SK-N-SH (cell line): Measurements from ENCODE around the gene NAA40. TPM values are rescaled to one million over a fixed set of nuclear protein-coding genes. Genes with fewer than 3 reads are reported as not detected.

Experiments used
- CTCF ChIA-PET: fragments of 300-600, 350-600 bp; formaldehyde crosslinking; extraction: SDS; loops from one replicate; lab custom pipeline; 2021; lab: Yijun Ruan, JAX
- POLR2A ChIA-PET: fragments of 350-600 bp; sonication (Branson Sonifier 250); formaldehyde crosslinking; extraction: SDS; loops from one replicate; lab custom pipeline; 2020; ENCODE audit warnings: antibody characterized with exemption, inconsistent platforms; lab: Yijun Ruan, JAX
- DNase-seq: peaks from one replicate; pipeline ENCODE4 v3.0.0; 2012
- H2AFZ ChIP-seq: fragments of 200-600 bp; sonication (generic); 2 replicates; pipeline ENCODE4 v1.8.1; 2016; ENCODE audit warnings: antibody characterized with exemption, mild to moderate bottlenecking, low read depth
- H3F3A ChIP-seq: fragments of 200-600 bp; sonication (generic); replicated peaks from 2 replicates; pipeline ENCODE3; 2016; ENCODE audit warnings: antibody characterized with exemption, mild to moderate bottlenecking; ENCODE audit not compliant: insufficient read depth
- H3K27ac ChIP-seq, 2 experiments: fragments of 200-500 bp in 1 of 2; fragments of 200-600 bp in 1 of 2; sonication (Bioruptor generic) in 1 of 2; sonication (generic), shearing (Covaris generic) in 1 of 2; 2 replicates each; pipeline versions ENCODE4 v1.5.1 to v1.6.1; 2014 to 2016; ENCODE audit warnings: low read depth in 2 of 2, inconsistent platforms in 1 of 2, low read length in 1 of 2, mild to moderate bottlenecking in 1 of 2, mixed read lengths in 1 of 2
- H3K27me3 ChIP-seq: fragments of 200-600 bp; sonication (generic), shearing (Covaris generic); 2 replicates; pipeline ENCODE4 v1.6.1; 2016; ENCODE audit warnings: mixed run types; ENCODE audit not compliant: insufficient read depth
- H3K36me3 ChIP-seq, 2 experiments: fragments of 200-500 bp in 1 of 2; fragments of 200-600 bp in 1 of 2; sonication (Bioruptor generic) in 1 of 2; sonication (generic) in 1 of 2; replicated peaks in 1 of 2; 2 replicates each; pipeline versions ENCODE3 to v1.5.1; 2014 to 2016; ENCODE audit warnings: low read length in 1 of 2, mild to moderate bottlenecking in 1 of 2; ENCODE audit not compliant: insufficient read depth in 2 of 2, control insufficient read depth in 1 of 2
- H3K4me1 ChIP-seq, 2 experiments: fragments of 200-500 bp in 1 of 2; fragments of 200-600 bp in 1 of 2; sonication (Bioruptor generic) in 1 of 2; sonication (generic), shearing (Covaris generic) in 1 of 2; 2 replicates each; pipeline versions ENCODE4 v1.5.1 to v1.6.1; 2014 to 2016; ENCODE audit warnings: low read depth in 1 of 2, low read length in 1 of 2, mixed run types in 1 of 2; ENCODE audit not compliant: insufficient read depth in 2 of 2, control insufficient read depth in 1 of 2
- H3K4me2 ChIP-seq: fragments of 200-600 bp; sonication (generic), shearing (Covaris generic); 2 replicates; pipeline ENCODE4 v1.6.1; 2017; ENCODE audit warnings: mixed run types
- H3K4me3 ChIP-seq, 2 experiments: fragments of 200-500 bp in 1 of 2; fragments of 200-600 bp in 1 of 2; sonication (Bioruptor generic) in 1 of 2; sonication (generic), shearing (Covaris generic) in 1 of 2; 2 replicates each; pipeline versions ENCODE4 v1.5.1 to v1.8.1; 2014 to 2016; ENCODE audit warnings: low read depth in 2 of 2, inconsistent platforms in 1 of 2, low read length in 1 of 2, mild to moderate bottlenecking in 1 of 2, mixed read lengths in 1 of 2, moderate library complexity in 1 of 2
- H3K79me2 ChIP-seq: fragments of 200-600 bp; sonication (generic); 2 replicates; pipeline ENCODE4 v1.8.1; 2017; ENCODE audit warnings: mild to moderate bottlenecking; ENCODE audit not compliant: insufficient read depth
- H3K9ac ChIP-seq: fragments of 200-600 bp; sonication (generic); 2 replicates; pipeline ENCODE4 v1.6.1; 2017; ENCODE audit warnings: mixed run types
- H3K9me2 ChIP-seq: fragments of 200-600 bp; sonication (generic); 2 replicates; pipeline ENCODE4 v1.6.1; 2017; ENCODE audit warnings: mixed run types
- H3K9me3 ChIP-seq: fragments of 200-600 bp; sonication (generic); 2 replicates; pipeline ENCODE4 v1.6.1; 2017; ENCODE audit warnings: mixed run types, mild to moderate bottlenecking, moderate library complexity
- H4K20me1 ChIP-seq: fragments of 200-600 bp; sonication (generic); 2 replicates; pipeline ENCODE4 v1.6.1; 2017; ENCODE audit warnings: mild to moderate bottlenecking, mixed run types; ENCODE audit not compliant: insufficient read depth
- ELF1 ChIP-seq: IDR thresholded peaks from 2 replicates; pipeline ENCODE4 v1.4.0; 2012
- EP300 ChIP-seq, 2 experiments: IDR thresholded peaks; 2 replicates each; pipeline versions ENCODE4 v1.4.0 to v1.6.1; 2012; ENCODE audit warnings: borderline replicate concordance in 1 of 2, low read depth in 1 of 2, low read length in 1 of 2
- EZH2phosphoT487 ChIP-seq: fragments of 200-600 bp; sonication (generic); IDR thresholded peaks from 2 replicates; pipeline ENCODE4 v1.6.1; 2017; ENCODE audit warnings: low read depth, mixed run types, mild to moderate bottlenecking, antibody characterized with exemption, moderate library complexity, borderline replicate concordance
- FOSL2 ChIP-seq: IDR thresholded peaks from 2 replicates; pipeline ENCODE4 v1.4.0; 2012; ENCODE audit warnings: low read depth, mild to moderate bottlenecking, moderate library complexity, borderline replicate concordance
- FOXJ3 ChIP-seq: sonication (generic); formaldehyde crosslinking; IDR thresholded peaks from 2 replicates; pipeline ENCODE4 v1.5.1; 2020; ENCODE audit warnings: mild to moderate bottlenecking, missing genetic modification reagents
- FOXM1 ChIP-seq: IDR thresholded peaks from 2 replicates; pipeline ENCODE4 v1.4.0; 2012; ENCODE audit warnings: low read depth, mild to moderate bottlenecking
- JUND ChIP-seq: IDR thresholded peaks from 2 replicates; pipeline ENCODE4 v1.4.0; 2012
- POLR2AphosphoS5 ChIP-seq: IDR thresholded peaks from 2 replicates; pipeline ENCODE4 v1.6.1; 2012; ENCODE audit warnings: low read depth, low read length
- RAD21 ChIP-seq: IDR thresholded peaks from 2 replicates; pipeline ENCODE4 v1.6.1; 2012; ENCODE audit warnings: mild to moderate bottlenecking, low read length
- RCOR1 ChIP-seq: fragments of 150-350 bp; IDR thresholded peaks from 2 replicates; pipeline ENCODE4 v1.6.1; 2017; ENCODE audit warnings: antibody characterized with exemption, low read length
- SMC3 ChIP-seq: IDR thresholded peaks from 2 replicates; pipeline ENCODE4 v1.6.1; 2012; ENCODE audit warnings: low read depth, low read length, improper control_type of control experiment
- TCF12 ChIP-seq: IDR thresholded peaks from 2 replicates; pipeline ENCODE4 v1.4.0; 2012
- WGBS: methylation state at CpG from one replicate; pipeline ENCODE4 v1.1.6; 2017; ENCODE audit warnings: low lambda C conversion rate; 5-methylcytosine and 5-hydroxymethylcytosine counted together
- polyA plus RNA-seq, 3 experiments: library from polyadenylated mRNA; depleted of rRNA; stranded (reverse); fragments of >200 nt; gene quantifications; 2 replicates each; pipeline ENCODE4 v1.2.3, GENCODE V29; 2012
- TF ChIP-seq, protein P1 (sequence below): fragments of 200-600 bp; sonication (generic); IDR thresholded peaks from 2 replicates; pipeline ENCODE4 v1.6.1; 2017; ENCODE audit warnings: antibody characterized with exemption, mild to moderate bottlenecking, moderate library complexity
- TF ChIP-seq, protein P2 (sequence below): IDR thresholded peaks from 2 replicates; pipeline ENCODE4 v1.4.0; 2012; ENCODE audit warnings: low read depth
- TF ChIP-seq, protein P3 (sequence below): fragments of 150-350 bp; IDR thresholded peaks from 2 replicates; pipeline ENCODE4 v1.6.1; 2017; ENCODE audit warnings: antibody characterized with exemption, low read length, low read depth, borderline replicate concordance
- TF ChIP-seq, protein P4 (sequence below): IDR thresholded peaks from 2 replicates; pipeline ENCODE4 v1.4.0; 2012; ENCODE audit warnings: low read depth, borderline replicate concordance
- TF ChIP-seq, protein P5 (sequence below): IDR thresholded peaks from 2 replicates; pipeline ENCODE4 v1.6.1; 2012; ENCODE audit warnings: mild to moderate bottlenecking, low read depth, low read length, moderate library complexity

The NAA40 gene
- polyA plus RNA-seq, 1 of the 3 experiments (the other 2 are of a cell fraction) = 33.0 TPM

DNA sequence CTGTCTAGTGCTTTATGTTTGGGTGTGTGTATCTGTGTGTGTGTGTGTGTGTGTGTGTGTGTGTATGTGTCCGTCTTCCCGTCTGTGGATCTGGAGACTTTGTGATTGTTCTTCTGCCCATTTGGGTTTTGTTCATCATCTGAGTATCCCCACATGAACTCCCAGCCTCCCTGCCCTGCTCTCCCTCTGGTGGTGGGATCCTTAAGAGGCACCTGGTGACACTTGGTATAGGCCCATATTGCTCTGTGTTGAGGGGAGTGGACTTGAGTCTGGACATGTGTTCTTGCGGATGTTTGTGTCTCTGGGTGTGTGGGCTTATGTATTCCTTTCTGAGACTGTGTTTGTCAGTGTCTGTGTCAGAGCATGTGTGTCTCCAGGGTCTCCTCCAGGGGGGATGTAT lies 37.1 kb upstream of the NAA40 start:
- Histone ChIP-seq H3K36me3 (peaks cover 10 to 86% of the 10 kb centered on the region in 2 experiments), H3K9me3 (no peaks in the 10 kb centered on the region), H4K20me1 (no peaks in the 10 kb centered on the region), H3K4me1 (no peaks in the 10 kb centered on the region; a peak in 1 of 4 replicates), H3K9me2 (no peaks in the 10 kb centered on the region), H3K9ac (no peak overlapping the region), H3K27ac (no peak overlapping the region), H3K4me2 (no peak overlapping the region), H2AFZ (no peak overlapping the region), H3F3A (no peaks in the 10 kb centered on the region), H3K79me2 (no peaks in the 10 kb centered on the region), H3K27me3 (no peaks in the 10 kb centered on the region), H3K4me3 (no peak overlapping the region)
- POLR2A ChIA-PET = no interaction called here
- TF ChIP-seq POLR2AphosphoS5 = no peak
- TF ChIP-seq SMC3 = peak; percentile 38; the same call in 1 of the 2 replicates
- TF ChIP-seq, protein P1, sequence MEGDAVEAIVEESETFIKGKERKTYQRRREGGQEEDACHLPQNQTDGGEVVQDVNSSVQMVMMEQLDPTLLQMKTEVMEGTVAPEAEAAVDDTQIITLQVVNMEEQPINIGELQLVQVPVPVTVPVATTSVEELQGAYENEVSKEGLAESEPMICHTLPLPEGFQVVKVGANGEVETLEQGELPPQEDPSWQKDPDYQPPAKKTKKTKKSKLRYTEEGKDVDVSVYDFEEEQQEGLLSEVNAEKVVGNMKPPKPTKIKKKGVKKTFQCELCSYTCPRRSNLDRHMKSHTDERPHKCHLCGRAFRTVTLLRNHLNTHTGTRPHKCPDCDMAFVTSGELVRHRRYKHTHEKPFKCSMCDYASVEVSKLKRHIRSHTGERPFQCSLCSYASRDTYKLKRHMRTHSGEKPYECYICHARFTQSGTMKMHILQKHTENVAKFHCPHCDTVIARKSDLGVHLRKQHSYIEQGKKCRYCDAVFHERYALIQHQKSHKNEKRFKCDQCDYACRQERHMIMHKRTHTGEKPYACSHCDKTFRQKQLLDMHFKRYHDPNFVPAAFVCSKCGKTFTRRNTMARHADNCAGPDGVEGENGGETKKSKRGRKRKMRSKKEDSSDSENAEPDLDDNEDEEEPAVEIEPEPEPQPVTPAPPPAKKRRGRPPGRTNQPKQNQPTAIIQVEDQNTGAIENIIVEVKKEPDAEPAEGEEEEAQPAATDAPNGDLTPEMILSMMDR = peak; percentile 52
- TF ChIP-seq RAD21 = peak; percentile 42
- peak; percentile 45 for DNase-seq
- CTCF ChIA-PET = interaction anchor here (5.4 kb wide), 1 partner anchor 64 kb away, joined by 25 read pairs; no protein-coding TSS in a partner anchor
- 87% methylated on average over 3 of the region's 3 CpGs for WGBS

DNA sequence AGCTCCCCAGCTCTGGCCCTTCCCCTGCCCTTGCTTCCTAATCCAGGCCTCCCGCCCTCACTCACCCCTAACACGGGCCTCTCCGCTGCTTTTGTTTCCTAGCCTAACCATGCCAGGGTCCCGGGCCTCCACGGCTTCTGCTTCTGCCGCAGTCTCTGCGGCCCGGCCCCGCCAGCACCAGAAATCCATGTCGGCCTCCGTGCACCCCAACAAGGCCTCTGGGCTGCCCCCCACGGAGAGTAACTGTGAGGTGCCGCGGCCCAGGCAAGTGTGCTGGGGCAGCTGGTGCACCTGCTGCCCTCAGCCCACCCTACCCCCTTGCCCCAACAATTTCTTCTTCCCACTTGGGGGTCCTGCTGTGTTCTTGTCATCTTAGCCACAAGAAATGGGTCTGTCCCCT lies 34.9 kb upstream of the NAA40 start:
- no peaks in the 10 kb centered on the region for H3K27me3 ChIP-seq
- H3K4me3 ChIP-seq = no peak overlapping the region
- H3K4me1 ChIP-seq = peaks cover 0 to 3% of the 10 kb centered on the region in 2 experiments; a peak in 1 of 4 replicates
- no peaks in the 10 kb centered on the region for H3K9me2 ChIP-seq
- H3K9ac ChIP-seq = no peak overlapping the region
- no peak for DNase-seq
- no peak overlapping the region for H3K27ac ChIP-seq
- no peaks in the 10 kb centered on the region for H4K20me1 ChIP-seq
- no peak overlapping the region for H3K4me2 ChIP-seq
- ChIA-PET POLR2A (no interaction called here), CTCF (interaction anchor here (0.9 to 5.4 kb wide), 2 partner anchors 67 to 136 kb away, joined by 4 to 25 read pairs; partner anchors contain the start of gene ZFTA)
- no peak overlapping the region for H2AFZ ChIP-seq
- H3K9me3 ChIP-seq = no peaks in the 10 kb centered on the region
- no peaks in the 10 kb centered on the region for H3K79me2 ChIP-seq
- WGBS = 96% methylated on average over 14 of the region's 14 CpGs
- H3K36me3 ChIP-seq = peaks cover 3 to 76% of the 10 kb centered on the region in 2 experiments
- H3F3A ChIP-seq = no peaks in the 10 kb centered on the region
- no peak for TF ChIP-seq FOXJ3 (CRISPR knock-in tag)
- no peak for TF ChIP-seq ELF1
- TF ChIP-seq FOXM1 = no peak
- TF ChIP-seq, protein P2, sequence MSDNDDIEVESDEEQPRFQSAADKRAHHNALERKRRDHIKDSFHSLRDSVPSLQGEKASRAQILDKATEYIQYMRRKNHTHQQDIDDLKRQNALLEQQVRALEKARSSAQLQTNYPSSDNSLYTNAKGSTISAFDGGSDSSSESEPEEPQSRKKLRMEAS = no peak
- TF ChIP-seq EP300 (IDR thresholded peaks at IDR 0.05; ENCODE audit: borderline replicate concordance in 1 of 2, low read depth in 1 of 2, low read length in 1 of 2) = no peak
- no peak for TF ChIP-seq EZH2phosphoT487
- no peak for TF ChIP-seq FOSL2
- TF ChIP-seq TCF12 = no peak
- TF ChIP-seq, protein P3, sequence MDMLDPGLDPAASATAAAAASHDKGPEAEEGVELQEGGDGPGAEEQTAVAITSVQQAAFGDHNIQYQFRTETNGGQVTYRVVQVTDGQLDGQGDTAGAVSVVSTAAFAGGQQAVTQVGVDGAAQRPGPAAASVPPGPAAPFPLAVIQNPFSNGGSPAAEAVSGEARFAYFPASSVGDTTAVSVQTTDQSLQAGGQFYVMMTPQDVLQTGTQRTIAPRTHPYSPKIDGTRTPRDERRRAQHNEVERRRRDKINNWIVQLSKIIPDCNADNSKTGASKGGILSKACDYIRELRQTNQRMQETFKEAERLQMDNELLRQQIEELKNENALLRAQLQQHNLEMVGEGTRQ = no peak
- TF ChIP-seq RCOR1 = no peak
- TF ChIP-seq, protein P4, sequence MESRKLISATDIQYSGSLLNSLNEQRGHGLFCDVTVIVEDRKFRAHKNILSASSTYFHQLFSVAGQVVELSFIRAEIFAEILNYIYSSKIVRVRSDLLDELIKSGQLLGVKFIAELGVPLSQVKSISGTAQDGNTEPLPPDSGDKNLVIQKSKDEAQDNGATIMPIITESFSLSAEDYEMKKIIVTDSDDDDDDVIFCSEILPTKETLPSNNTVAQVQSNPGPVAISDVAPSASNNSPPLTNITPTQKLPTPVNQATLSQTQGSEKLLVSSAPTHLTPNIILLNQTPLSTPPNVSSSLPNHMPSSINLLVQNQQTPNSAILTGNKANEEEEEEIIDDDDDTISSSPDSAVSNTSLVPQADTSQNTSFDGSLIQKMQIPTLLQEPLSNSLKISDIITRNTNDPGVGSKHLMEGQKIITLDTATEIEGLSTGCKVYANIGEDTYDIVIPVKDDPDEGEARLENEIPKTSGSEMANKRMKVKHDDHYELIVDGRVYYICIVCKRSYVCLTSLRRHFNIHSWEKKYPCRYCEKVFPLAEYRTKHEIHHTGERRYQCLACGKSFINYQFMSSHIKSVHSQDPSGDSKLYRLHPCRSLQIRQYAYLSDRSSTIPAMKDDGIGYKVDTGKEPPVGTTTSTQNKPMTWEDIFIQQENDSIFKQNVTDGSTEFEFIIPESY = no peak
- no peak for TF ChIP-seq JUND
- TF ChIP-seq, protein P1 = no peak
- TF ChIP-seq, protein P5, sequence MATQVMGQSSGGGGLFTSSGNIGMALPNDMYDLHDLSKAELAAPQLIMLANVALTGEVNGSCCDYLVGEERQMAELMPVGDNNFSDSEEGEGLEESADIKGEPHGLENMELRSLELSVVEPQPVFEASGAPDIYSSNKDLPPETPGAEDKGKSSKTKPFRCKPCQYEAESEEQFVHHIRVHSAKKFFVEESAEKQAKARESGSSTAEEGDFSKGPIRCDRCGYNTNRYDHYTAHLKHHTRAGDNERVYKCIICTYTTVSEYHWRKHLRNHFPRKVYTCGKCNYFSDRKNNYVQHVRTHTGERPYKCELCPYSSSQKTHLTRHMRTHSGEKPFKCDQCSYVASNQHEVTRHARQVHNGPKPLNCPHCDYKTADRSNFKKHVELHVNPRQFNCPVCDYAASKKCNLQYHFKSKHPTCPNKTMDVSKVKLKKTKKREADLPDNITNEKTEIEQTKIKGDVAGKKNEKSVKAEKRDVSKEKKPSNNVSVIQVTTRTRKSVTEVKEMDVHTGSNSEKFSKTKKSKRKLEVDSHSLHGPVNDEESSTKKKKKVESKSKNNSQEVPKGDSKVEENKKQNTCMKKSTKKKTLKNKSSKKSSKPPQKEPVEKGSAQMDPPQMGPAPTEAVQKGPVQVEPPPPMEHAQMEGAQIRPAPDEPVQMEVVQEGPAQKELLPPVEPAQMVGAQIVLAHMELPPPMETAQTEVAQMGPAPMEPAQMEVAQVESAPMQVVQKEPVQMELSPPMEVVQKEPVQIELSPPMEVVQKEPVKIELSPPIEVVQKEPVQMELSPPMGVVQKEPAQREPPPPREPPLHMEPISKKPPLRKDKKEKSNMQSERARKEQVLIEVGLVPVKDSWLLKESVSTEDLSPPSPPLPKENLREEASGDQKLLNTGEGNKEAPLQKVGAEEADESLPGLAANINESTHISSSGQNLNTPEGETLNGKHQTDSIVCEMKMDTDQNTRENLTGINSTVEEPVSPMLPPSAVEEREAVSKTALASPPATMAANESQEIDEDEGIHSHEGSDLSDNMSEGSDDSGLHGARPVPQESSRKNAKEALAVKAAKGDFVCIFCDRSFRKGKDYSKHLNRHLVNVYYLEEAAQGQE = no peak
